B cell (primary cell): ENCODE measurements around the gene USP49. TPM values are rescaled to one million over a fixed set of nuclear protein-coding genes. Genes with fewer than 3 reads are reported as not detected.
A peak's percentile ranks its signal among the peaks of the same experiment; 100 is the strongest.
"Not testable (repeated sequence)": the region's sequence is repeated elsewhere in the genome, so short reads cannot be mapped to it uniquely, and the experiment has no call there.

Experiments used
- ATAC-seq: fragments of 200-7000 bp; cut with Tn5 transposase; one replicate; pipeline ENCODE4 v1.10.0; 2021; ENCODE audit warnings: low read depth, mild to moderate bottlenecking, moderate number of reproducible peaks, moderate library complexity
- CTCF ChIA-PET: fragments of 350-600 bp; sonication (Branson Sonifier 250); formaldehyde crosslinking; loops from one replicate; lab custom pipeline; 2021; ENCODE audit warnings: antibody characterized with exemption, inconsistent platforms; lab: Charles Lee
- POLR2A ChIA-PET: fragments of 350-600 bp; sonication (Branson Sonifier 250); formaldehyde crosslinking; loops from one replicate; lab custom pipeline; 2021; ENCODE audit warnings: antibody characterized with exemption; lab: Charles Lee
- DNase-seq: peaks from one replicate; pipeline ENCODE4 v3.0.0; 2013
- H2AFZ ChIP-seq: 2 replicates; pipeline ENCODE4 v1.6.1; 2012; ENCODE audit warnings: mild to moderate bottlenecking, low read depth, low read length; ENCODE audit not compliant: insufficient read depth, poor library complexity, severe bottlenecking
- H3K27ac ChIP-seq, 2 donors: 1 replicate in 1 of 2; 2 replicates in 1 of 2; pipeline ENCODE4 v1.5.1; 2012 to 2013; ENCODE audit warnings: low read length in 2 of 2, mild to moderate bottlenecking in 2 of 2, moderate library complexity in 1 of 2
- H3K27me3 ChIP-seq, 4 experiments: fragments of 200-600 bp in 1 of 4; sonication (generic) in 1 of 4; replicated peaks in 1 of 4; 1 replicate in 2 of 4; 2 replicates in 2 of 4; pipeline versions ENCODE4 v1.6.1 to v1.7.0; 2013 to 2016; ENCODE audit warnings: low read length in 3 of 4, mild to moderate bottlenecking in 2 of 4, mixed read lengths in 1 of 4, moderate library complexity in 1 of 4; ENCODE audit not compliant: insufficient read depth in 4 of 4, control insufficient read depth in 3 of 4; ENCODE audit errors: control extremely low read depth in 1 of 4
- H3K36me3 ChIP-seq, 2 experiments: replicated peaks in 1 of 2; 1 replicate in 1 of 2; 2 replicates in 1 of 2; pipeline versions ENCODE4 v1.6.1 to v1.7.1; 2013; ENCODE audit warnings: low read length in 1 of 2; ENCODE audit not compliant: insufficient read depth in 2 of 2, control insufficient read depth in 1 of 2; ENCODE audit errors: control extremely low read depth in 1 of 2, extremely low read depth in 1 of 2
- H3K4me1 ChIP-seq, 2 donors: fragments of 200-600 bp in 1 of 2; sonication (generic) in 1 of 2; 1 replicate in 1 of 2; 2 replicates in 1 of 2; pipeline versions ENCODE4 v1.5.1 to v1.6.1; 2013 to 2017; ENCODE audit warnings: low read length in 2 of 2; ENCODE audit not compliant: control insufficient read depth in 2 of 2, insufficient read depth in 2 of 2
- H3K4me2 ChIP-seq: replicated peaks from 2 replicates; pipeline ENCODE3; 2012; ENCODE audit warnings: mild to moderate bottlenecking, low read depth, low read length; ENCODE audit not compliant: poor library complexity, severe bottlenecking
- H3K4me3 ChIP-seq, 5 experiments: fragments of 200-600 bp in 1 of 5; sonication (generic) in 1 of 5; 1 replicate in 3 of 5; 2 replicates in 2 of 5; pipeline versions ENCODE4 v1.5.1 to v1.7.0; 2011 to 2016; ENCODE audit warnings: low read length in 4 of 5, mild to moderate bottlenecking in 4 of 5, low read depth in 2 of 5, control low read depth in 1 of 5, moderate library complexity in 1 of 5; ENCODE audit not compliant: insufficient read depth in 1 of 5; ENCODE audit errors: control extremely low read depth in 1 of 5, extremely low read depth in 1 of 5
- H3K79me2 ChIP-seq: fragments of 200-600 bp; sonication (generic); one replicate; pipeline ENCODE4 v1.6.0; 2016; ENCODE audit warnings: low read length; ENCODE audit not compliant: control insufficient read depth, insufficient read depth
- H3K9ac ChIP-seq: fragments of 200-600 bp; sonication (generic); 2 replicates; pipeline ENCODE4 v1.6.1; 2017; ENCODE audit warnings: mild to moderate bottlenecking, low read length, moderate library complexity
- H3K9me3 ChIP-seq, 3 donors: one replicate each; pipeline versions ENCODE4 v1.6.1 to v1.7.1; 2013; ENCODE audit warnings: low read length in 2 of 3; ENCODE audit not compliant: control insufficient read depth in 2 of 3, insufficient read depth in 1 of 3; ENCODE audit errors: control extremely low read depth in 1 of 3
- H4K20me1 ChIP-seq: 2 replicates; pipeline ENCODE4 v1.6.0; 2012; ENCODE audit warnings: mild to moderate bottlenecking, low read length; ENCODE audit not compliant: insufficient read depth, control insufficient read depth, poor library complexity, severe bottlenecking
- H3K27ac Mint-ChIP-seq: one replicate; pipeline ENCODE4 v1.8.0; 2021; ENCODE audit warnings: mixed read lengths
- H3K27me3 Mint-ChIP-seq: one replicate; pipeline ENCODE4 v1.8.0; 2021; ENCODE audit warnings: mixed read lengths
- H3K4me1 Mint-ChIP-seq: one replicate; pipeline ENCODE4 v1.8.0; 2021; ENCODE audit warnings: mixed read lengths
- H3K4me3 Mint-ChIP-seq: one replicate; pipeline ENCODE4 v1.8.0; 2021; ENCODE audit warnings: mixed read lengths
- H3K9me3 Mint-ChIP-seq: one replicate; pipeline ENCODE4 v1.8.0; 2022; ENCODE audit warnings: mixed read lengths; ENCODE audit not compliant: insufficient read depth
- EZH2 ChIP-seq: IDR thresholded peaks from 2 replicates; pipeline ENCODE4 v1.6.1; 2012; ENCODE audit warnings: borderline replicate concordance, low read depth, mild to moderate bottlenecking, moderate library complexity, low read length; ENCODE audit not compliant: insufficient read depth, poor library complexity, severe bottlenecking
- WGBS: methylation state at CpG from one replicate; pipeline ENCODE4 v1.1.5; 2013; ENCODE audit warnings: missing lambda C conversion rate; ENCODE audit not compliant: insufficient coverage; 5-methylcytosine and 5-hydroxymethylcytosine counted together
- intact Hi-C: fragments of 100-400 bp; cut with micrococcal nuclease; formaldehyde crosslinking; loops from one replicate; pipeline ENCODE4 v1.10.0; 2022
- polyA plus RNA-seq: library from polyadenylated mRNA; depleted of rRNA; stranded (reverse); fragments of >200 nt; gene quantifications from 2 replicates; pipeline ENCODE4 v1.2.3, GENCODE V29; 2012
- total RNA-seq, 2 donors: library from RNA; stranded (reverse); fragments of 120-200 nt in 1 of 2; gene quantifications; 1 replicate in 1 of 2; 2 replicates in 1 of 2; pipeline versions ENCODE4 v1.2.3 to v1.2.4, GENCODE V29; 2013 to 2022
- TF ChIP-seq, protein P1 (sequence below): fragments of 200-600 bp; IDR thresholded peaks from one replicate; pipeline ENCODE4 v1.8.0; 2022; ENCODE audit warnings: antibody characterized with exemption, mild to moderate bottlenecking

USP49 gene
- total and polyA plus RNA-seq, 2 donors (not counting 1 experiment from before 2014, with no cell fraction given), result 2.6 to 9.9 TPM

DNA sequence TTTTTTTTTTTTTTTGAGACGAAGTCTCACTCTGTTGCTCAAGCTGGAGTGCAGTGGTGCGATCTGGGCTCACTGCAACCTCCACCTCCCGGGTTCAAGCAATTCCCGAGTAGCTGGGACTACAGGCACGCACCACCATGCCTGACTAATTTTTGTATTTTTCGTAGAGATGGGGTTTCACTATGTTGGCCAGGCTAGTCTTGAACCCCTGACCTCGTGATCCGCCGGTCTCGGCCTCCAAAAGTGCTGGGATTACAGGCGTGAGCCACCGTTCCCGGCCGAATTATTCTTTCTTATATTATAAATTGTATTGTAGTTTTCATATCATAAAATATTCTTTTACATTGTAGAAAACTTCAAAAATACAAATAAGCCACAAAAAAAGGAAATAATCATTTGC lies 47.7 kb upstream of the USP49 start:
- not testable (repeated sequence) for H3K4me2 ChIP-seq, H3K27me3 Mint-ChIP-seq, H3K27me3 ChIP-seq, H3K27ac Mint-ChIP-seq, ATAC-seq, H2AFZ ChIP-seq, H3K4me3 Mint-ChIP-seq, H3K9me3 Mint-ChIP-seq, H3K4me3 ChIP-seq, H3K9ac ChIP-seq, DNase-seq, H3K27ac ChIP-seq, H3K36me3 ChIP-seq, H3K9me3 ChIP-seq
- H3K4me1 Mint-ChIP-seq, result peaks cover 41% of the 10 kb centered on the region
- 76% methylated on average over 3 of the region's 14 CpGs for WGBS
- peaks cover 97% of the 10 kb centered on the region for H4K20me1 ChIP-seq
- H3K4me1 ChIP-seq, result peaks cover 40 to 44% of the 10 kb centered on the region in 2 donors
- ChIA-PET POLR2A (interaction anchor here (0.7 to 0.8 kb wide), 4 partner anchors 18 to 45 kb away, joined by 3 to 8 read pairs (median 4); no protein-coding TSS in a partner anchor), CTCF (interaction anchor here (1.7 to 12.5 kb wide), 2 partner anchors 22 to 102 kb away, joined by 7 to 263 read pairs; partner anchors contain the start of genes BYSL, MED20 and TAF8)
- intact Hi-C loops, result loop anchor here (5.0 kb wide), 1 partner anchor 34 kb away; no protein-coding TSS in a partner anchor
- peaks cover 79% of the 10 kb centered on the region for H3K79me2 ChIP-seq

DNA sequence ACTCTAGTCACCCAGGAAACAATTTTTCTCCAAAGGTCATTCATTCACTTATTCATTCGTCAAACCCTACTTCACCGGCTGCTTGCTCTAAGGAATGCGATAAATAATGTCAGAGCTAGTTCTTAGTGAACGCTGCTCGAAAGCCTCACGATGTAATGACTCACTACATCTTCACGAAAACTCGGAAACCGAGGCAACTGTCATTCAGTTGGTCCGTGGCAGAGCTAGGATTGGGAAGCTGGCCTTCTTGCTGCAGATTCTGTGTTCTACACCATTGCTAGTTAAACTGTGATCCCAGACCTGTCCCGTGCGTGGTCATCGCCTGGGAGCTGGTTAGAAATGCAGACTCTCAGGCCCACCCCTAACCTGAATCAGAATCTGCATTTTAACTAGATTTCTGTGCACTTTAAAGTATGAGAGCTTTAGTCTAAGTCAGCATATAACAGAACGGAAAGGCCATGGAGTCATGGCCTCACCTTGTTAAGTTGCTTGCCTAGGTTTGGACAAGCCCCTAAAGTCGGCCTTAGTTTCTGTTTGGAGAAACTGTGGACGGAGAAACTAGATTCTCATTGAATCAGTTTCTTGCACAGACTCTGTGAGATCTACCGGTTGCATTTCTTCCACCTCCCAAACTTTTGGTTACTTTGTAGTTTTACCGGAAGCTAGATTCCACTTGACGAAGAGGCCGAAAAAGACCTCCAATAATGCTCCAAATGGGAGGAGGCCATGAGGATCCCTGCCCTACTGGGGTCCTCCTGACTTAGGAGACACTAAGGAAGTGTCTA lies 47.1 kb upstream of the USP49 start:
- ATAC-seq (no peak), DNase-seq (no peak)
- no peak for TF ChIP-seq EZH2
- TF ChIP-seq, protein P1, sequence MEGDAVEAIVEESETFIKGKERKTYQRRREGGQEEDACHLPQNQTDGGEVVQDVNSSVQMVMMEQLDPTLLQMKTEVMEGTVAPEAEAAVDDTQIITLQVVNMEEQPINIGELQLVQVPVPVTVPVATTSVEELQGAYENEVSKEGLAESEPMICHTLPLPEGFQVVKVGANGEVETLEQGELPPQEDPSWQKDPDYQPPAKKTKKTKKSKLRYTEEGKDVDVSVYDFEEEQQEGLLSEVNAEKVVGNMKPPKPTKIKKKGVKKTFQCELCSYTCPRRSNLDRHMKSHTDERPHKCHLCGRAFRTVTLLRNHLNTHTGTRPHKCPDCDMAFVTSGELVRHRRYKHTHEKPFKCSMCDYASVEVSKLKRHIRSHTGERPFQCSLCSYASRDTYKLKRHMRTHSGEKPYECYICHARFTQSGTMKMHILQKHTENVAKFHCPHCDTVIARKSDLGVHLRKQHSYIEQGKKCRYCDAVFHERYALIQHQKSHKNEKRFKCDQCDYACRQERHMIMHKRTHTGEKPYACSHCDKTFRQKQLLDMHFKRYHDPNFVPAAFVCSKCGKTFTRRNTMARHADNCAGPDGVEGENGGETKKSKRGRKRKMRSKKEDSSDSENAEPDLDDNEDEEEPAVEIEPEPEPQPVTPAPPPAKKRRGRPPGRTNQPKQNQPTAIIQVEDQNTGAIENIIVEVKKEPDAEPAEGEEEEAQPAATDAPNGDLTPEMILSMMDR, result no peak
- peak overlapping the region; percentile 44 to 77 (median 71) for H3K4me3 ChIP-seq
- H3K27ac ChIP-seq, result peak overlapping the region; percentile 10 to 68
- CTCF ChIA-PET, result interaction anchor here (1.7 to 12.5 kb wide), 2 partner anchors 21 to 103 kb away, joined by 7 to 263 read pairs; partner anchors contain the start of genes BYSL, MED20 and TAF8
- Mint-ChIP-seq H3K4me3 (peak overlapping the region; percentile 85), H3K9me3 (no peaks in the 10 kb centered on the region), H3K27me3 (no peaks in the 10 kb centered on the region), H3K27ac (peak overlapping the region; percentile 83), H3K4me1 (peaks cover 45% of the 10 kb centered on the region)
- H3K36me3 ChIP-seq, result peaks cover 0 to 5% of the 10 kb centered on the region in 2 experiments
- H3K27me3 ChIP-seq, result no peaks in the 10 kb centered on the region
- H4K20me1 ChIP-seq, result peaks cover 97% of the 10 kb centered on the region
- H3K4me1 ChIP-seq, result peaks cover 46 to 50% of the 10 kb centered on the region in 2 donors
- peak overlapping the region; percentile 85 for H3K9ac ChIP-seq
- peaks cover 79% of the 10 kb centered on the region for H3K79me2 ChIP-seq
- 29% methylated on average over 11 of the region's 20 CpGs for WGBS
- H3K4me2 ChIP-seq, result peak overlapping the region; percentile 97
- peak overlapping the region; percentile 60 for H2AFZ ChIP-seq
- POLR2A ChIA-PET, result interaction anchor here (0.6 to 0.8 kb wide), 6 partner anchors 17 to 108 kb away, joined by 3 to 8 read pairs (median 4); partner anchors contain the start of gene TAF8
- intact Hi-C loops, result loop anchor here (5.0 kb wide), 1 partner anchor 35 kb away; no protein-coding TSS in a partner anchor
- no peaks in the 10 kb centered on the region for H3K9me3 ChIP-seq
